ENCODE data around the gene OR2C3.
A peak's percentile ranks its signal among the peaks of the same experiment; 100 is the strongest.

DNA sequence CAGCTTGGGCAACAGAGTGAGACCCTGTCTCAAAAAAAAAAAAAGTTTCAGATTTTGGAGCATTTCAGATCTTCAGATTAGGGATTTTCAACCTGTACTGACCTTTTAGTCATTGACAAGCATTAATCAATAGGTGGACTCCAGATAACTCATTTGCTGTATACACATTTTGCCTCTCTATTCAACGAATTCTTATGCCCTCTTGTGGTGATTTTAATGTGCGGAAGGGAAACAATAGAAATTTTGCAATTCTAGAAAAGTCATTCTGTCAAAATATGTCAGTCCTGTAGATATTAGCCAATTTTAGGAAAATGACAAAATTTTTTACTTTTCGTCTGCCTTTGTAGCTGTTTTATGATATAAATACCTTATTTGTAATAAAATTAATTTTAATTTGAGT lies 40.3 kb upstream of the OR2C3 start:
- TF ChIP-seq, protein P1, sequence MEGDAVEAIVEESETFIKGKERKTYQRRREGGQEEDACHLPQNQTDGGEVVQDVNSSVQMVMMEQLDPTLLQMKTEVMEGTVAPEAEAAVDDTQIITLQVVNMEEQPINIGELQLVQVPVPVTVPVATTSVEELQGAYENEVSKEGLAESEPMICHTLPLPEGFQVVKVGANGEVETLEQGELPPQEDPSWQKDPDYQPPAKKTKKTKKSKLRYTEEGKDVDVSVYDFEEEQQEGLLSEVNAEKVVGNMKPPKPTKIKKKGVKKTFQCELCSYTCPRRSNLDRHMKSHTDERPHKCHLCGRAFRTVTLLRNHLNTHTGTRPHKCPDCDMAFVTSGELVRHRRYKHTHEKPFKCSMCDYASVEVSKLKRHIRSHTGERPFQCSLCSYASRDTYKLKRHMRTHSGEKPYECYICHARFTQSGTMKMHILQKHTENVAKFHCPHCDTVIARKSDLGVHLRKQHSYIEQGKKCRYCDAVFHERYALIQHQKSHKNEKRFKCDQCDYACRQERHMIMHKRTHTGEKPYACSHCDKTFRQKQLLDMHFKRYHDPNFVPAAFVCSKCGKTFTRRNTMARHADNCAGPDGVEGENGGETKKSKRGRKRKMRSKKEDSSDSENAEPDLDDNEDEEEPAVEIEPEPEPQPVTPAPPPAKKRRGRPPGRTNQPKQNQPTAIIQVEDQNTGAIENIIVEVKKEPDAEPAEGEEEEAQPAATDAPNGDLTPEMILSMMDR (IDR thresholded peaks at IDR 0.05) = peak in 1 of 3 experiments; percentile 11
- TF ChIP-seq POLR2AphosphoS5 (IDR thresholded peaks at IDR 0.05) = no peak
- TF ChIP-seq EP300 (IDR thresholded peaks at IDR 0.05) = no peak

Measured in esophagus muscularis mucosa (tissue), 4 donors.